Umbilical cord (tissue), 2 donors: ENCODE results near the gene LIN7C. TPM values are rescaled to one million over a fixed set of nuclear protein-coding genes. Genes with fewer than 3 reads are reported as not detected.
"Not testable (repeated sequence)": the region's sequence is repeated elsewhere in the genome, so short reads cannot be mapped to it uniquely, and the experiment has no call there.

Experiments used
- DNase-seq: peaks from one replicate; pipeline ENCODE4 v3.0.0-alpha.2; 2015; ENCODE audit warnings: low spot score
- total RNA-seq: library from RNA; depleted of rRNA; stranded (reverse); fragments of >200 nt; gene quantifications from one replicate; pipeline ENCODE4 v1.2.3, GENCODE V29; 2014; ENCODE audit warnings: low replicate concordance; ENCODE audit not compliant: insufficient read depth

The LIN7C gene
- total RNA-seq, 1 donor from 2014 or later, result 70.8 TPM

DNA sequence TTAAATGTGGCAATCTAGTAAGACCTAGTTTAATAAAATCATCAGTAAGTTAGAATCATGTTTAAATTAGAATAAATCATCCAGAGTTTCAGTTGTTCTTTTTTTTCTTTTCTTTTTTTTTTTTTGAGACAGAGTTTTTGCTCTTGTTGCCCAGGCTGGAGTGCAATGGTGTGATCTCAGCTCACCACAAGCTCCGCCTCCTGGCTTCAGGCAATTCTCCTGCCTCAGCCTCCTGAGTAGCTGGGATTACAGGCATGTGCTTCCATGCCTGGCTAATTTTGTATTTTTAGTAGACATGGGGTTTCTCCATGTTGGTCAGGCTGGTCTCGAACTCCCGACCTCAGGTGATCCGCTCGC, 58.4 kb downstream of the LIN7C start:
- DNase-seq, result not testable (repeated sequence)

DNA sequence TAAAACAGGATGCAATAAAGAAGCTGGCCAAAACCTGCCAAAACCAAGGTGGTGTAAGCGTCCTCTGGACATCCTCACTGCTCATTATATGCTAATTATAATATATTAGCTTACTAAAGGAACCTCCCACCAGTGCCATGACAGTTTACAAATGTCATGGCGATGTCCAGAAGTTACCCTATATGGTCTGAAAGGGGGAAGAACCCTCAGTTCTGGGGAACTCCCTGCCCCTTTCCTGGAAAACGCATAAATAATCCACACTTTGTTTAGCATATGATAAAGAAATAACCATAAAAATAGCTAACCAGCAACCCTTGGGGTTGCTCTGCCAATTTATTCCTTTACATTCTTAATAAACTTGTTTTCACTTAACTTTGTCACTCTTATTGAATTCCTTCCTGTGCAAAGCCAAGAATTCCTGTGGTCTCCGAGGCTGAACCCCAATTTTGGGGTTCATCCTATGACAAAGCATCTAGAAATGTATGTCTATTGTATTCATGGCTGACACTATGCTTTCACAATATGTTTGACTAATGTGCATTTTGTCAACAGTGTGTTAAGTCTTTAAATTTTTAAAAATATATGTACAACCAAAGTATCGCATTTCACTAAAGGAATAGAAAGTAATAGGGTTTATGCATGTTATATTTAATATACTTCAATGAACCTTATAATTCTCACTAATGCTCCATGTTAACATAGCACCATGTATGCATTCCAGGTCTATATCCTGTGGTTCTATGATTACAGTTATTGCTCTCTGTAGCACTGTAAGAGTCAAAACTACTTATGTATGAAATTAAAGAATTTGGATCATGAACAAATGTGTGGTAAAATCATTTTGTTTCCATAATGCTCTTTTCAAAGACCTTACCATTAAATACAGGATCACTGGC, 59.0 kb downstream of the LIN7C start:
- DNase-seq, result no peak

DNA sequence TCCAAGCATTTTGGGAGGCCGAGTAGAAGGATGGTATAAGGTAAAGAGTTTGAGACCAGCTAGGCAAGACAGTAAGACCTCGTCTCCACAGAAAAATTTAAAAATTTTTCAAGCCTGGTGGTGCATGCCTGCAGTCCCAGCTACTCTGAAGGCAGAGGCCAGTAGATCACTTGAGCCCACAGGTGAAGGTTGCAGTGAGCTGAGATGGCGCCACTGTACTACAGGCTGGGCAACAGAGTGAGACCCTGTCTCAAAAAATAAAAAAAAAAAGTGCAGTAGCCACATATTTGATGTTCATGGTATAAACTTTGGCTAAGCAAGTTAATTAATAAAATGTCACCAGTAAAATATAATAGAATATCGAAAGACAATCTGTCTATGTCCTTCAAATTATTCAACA, 60.9 kb downstream of the LIN7C start:
- DNase-seq, result no peak

DNA sequence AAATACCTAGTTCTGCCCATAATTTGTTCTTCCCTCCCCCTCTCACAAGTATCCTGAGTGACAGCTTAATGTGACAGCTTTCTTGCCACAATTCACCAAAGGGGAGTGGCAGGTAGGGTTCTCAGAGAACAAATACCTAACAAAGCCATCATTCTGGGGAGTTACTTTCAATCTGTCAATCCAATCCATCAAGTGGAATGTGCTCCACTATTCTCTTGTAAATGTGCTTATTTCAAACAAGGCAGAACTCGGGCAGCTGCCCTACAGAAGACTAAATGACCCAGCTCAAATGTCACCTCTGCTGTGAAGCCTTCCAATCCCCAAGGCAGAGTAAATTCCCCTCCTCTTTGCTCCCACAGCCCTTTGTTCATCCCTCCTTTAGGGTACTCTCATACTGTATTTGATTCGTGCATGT, 61.8 kb downstream of the LIN7C start:
- DNase-seq, result no peak

Other genes with a start within 250 kb of the LIN7C start
- gene CCDC34, start 143.6 kb downstream of the LIN7C start, total RNA-seq, result 9.4 TPM
- gene LGR4, start 34.0 kb downstream of the LIN7C start, total RNA-seq, result 106 TPM
- gene BDNF, start 193.7 kb upstream of the LIN7C start, total RNA-seq, result 15.4 TPM